OCI-M2 (cell line): Measurements from ENCODE around the gene GIGYF1.

Experiments used
- DNase-seq: peaks from one replicate; lab custom pipeline; 2025; ENCODE audit not compliant: unreplicated experiment; lab: John Stamatoyannopoulos, UW

GIGYF1 gene

GRCh38 chr7:100632951-100633717 is 60.9 kb downstream of the GIGYF1 start:
- DNase-seq: no peak

GRCh38 chr7:100630066-100630465 is 64.0 kb downstream of the GIGYF1 start:
- no peak for DNase-seq
